Ishikawa (cell line): Measurements from ENCODE around the gene TECPR2.

ENCODE experiments used
- CEBPB ChIP-seq: IDR thresholded peaks from 2 replicates; pipeline ENCODE4 v1.6.1; 2012
- CREB1 ChIP-seq: IDR thresholded peaks from 2 replicates; pipeline ENCODE4 v1.6.1; 2012; ENCODE audit warnings: low read depth
- EGR1 ChIP-seq: IDR thresholded peaks from 2 replicates; pipeline ENCODE4 v1.6.1; 2012
- EP300 ChIP-seq: IDR thresholded peaks from 2 replicates; pipeline ENCODE4 v1.6.1; 2012; ENCODE audit warnings: borderline replicate concordance
- FOXM1 ChIP-seq: IDR thresholded peaks from 2 replicates; pipeline ENCODE4 v1.6.1; 2012; ENCODE audit warnings: low read depth, borderline replicate concordance
- MAX ChIP-seq: IDR thresholded peaks from 2 replicates; pipeline ENCODE4 v1.6.1; 2012
- NFIC ChIP-seq: IDR thresholded peaks from 2 replicates; pipeline ENCODE4 v1.6.1; 2012
- RAD21 ChIP-seq: IDR thresholded peaks from 2 replicates; pipeline ENCODE4 v1.6.1; 2012; ENCODE audit warnings: low read depth
- REST ChIP-seq: IDR thresholded peaks from 2 replicates; pipeline ENCODE4 v1.6.1; 2012; ENCODE audit warnings: low read depth, mild to moderate bottlenecking
- TAF1 ChIP-seq: IDR thresholded peaks from 2 replicates; pipeline ENCODE4 v1.6.1; 2012; ENCODE audit warnings: low read depth, mild to moderate bottlenecking
- TCF12 ChIP-seq: IDR thresholded peaks from 2 replicates; pipeline ENCODE4 v1.6.1; 2012; ENCODE audit warnings: low read depth
- TEAD4 ChIP-seq: IDR thresholded peaks from 2 replicates; pipeline ENCODE4 v1.6.1; 2012
- USF1 ChIP-seq: IDR thresholded peaks from 2 replicates; pipeline ENCODE4 v1.6.1; 2012
- YY1 ChIP-seq: IDR thresholded peaks from 2 replicates; pipeline ENCODE4 v1.6.1; 2012; ENCODE audit warnings: low read depth
- ZBTB7A ChIP-seq: IDR thresholded peaks from 2 replicates; pipeline ENCODE4 v1.6.1; 2012; ENCODE audit warnings: low read depth

Gene TECPR2

GRCh38 chr14:102513899-102514772 is 151.4 kb downstream of the TECPR2 start:
- TF ChIP-seq EGR1 = no peak
- TF ChIP-seq CREB1 = no peak
- no peak for TF ChIP-seq ZBTB7A

- TF ChIP-seq TCF12 = no peak
- no peak for TF ChIP-seq TEAD4
- no peak for TF ChIP-seq MAX
- no peak for TF ChIP-seq REST
- TF ChIP-seq TAF1 = no peak
- no peak for TF ChIP-seq USF1
- TF ChIP-seq RAD21 = no peak
- no peak for TF ChIP-seq EP300
- no peak for TF ChIP-seq NFIC
- no peak for TF ChIP-seq ZBTB7A
- TF ChIP-seq CEBPB = no peak
- TF ChIP-seq YY1 = no peak
- TF ChIP-seq FOXM1 = no peak
- no peak for TF ChIP-seq CREB1
Observed at GRCh38 chr14:102514987-102515733, 152.4 kb downstream of the TECPR2 start.

- peak; percentile 59; the same call in 1 of the 2 replicates for TF ChIP-seq ZBTB7A
- no peak for TF ChIP-seq FOXM1
- TF ChIP-seq MAX = peak; percentile 27; the same call in 1 of the 2 replicates
- peak; percentile 66 for TF ChIP-seq RAD21
- TF ChIP-seq CREB1 = no peak
- no peak for TF ChIP-seq TAF1
- no peak for TF ChIP-seq CEBPB
- no peak for TF ChIP-seq TEAD4
- no peak for TF ChIP-seq REST
- no peak for TF ChIP-seq EP300
- TF ChIP-seq USF1 = no peak
- no peak for TF ChIP-seq TCF12
- no peak for TF ChIP-seq EGR1
- no peak for TF ChIP-seq NFIC
- TF ChIP-seq YY1 = no peak
Observed at GRCh38 chr14:102516531-102517391, 154.0 kb downstream of the TECPR2 start.

GRCh38 chr14:102517392-102518062 is 154.8 kb downstream of the TECPR2 start:
- TF ChIP-seq CEBPB (no peak), TEAD4 (no peak), EGR1 (no peak), USF1 (no peak), TAF1 (no peak), REST (no peak), CREB1 (no peak), NFIC (no peak), EP300 (no peak)
